ENCODE data around the gene GPC2. TPM values are rescaled to one million over a fixed set of nuclear protein-coding genes. Genes with fewer than 3 reads are reported as not detected.

GPC2 gene
- total RNA-seq, 4 donors from 2014 or later, result 0.57 to 1.4 (median 0.83) TPM; not detected in 1

GRCh38 chr7:100171840-100172239 is 5.3 kb downstream of the GPC2 start:
- no peaks in the 10 kb centered on the region for H3K36me3 ChIP-seq
- intact Hi-C loops (cut with DNase I), result no loop called here
- H3K4me1 ChIP-seq, result peaks cover 27 to 51% (median 27%) of the 10 kb centered on the region in 3 donors
- 10% methylated on average over 2 of the region's 22 CpGs; no CpG with 5 or more reads in 1 of the 2 donors for WGBS, 2 donors
- H3K27me3 ChIP-seq, result peaks cover 0 to 27% (median 0%) of the 10 kb centered on the region in 4 donors
- no peak overlapping the region for H3K27ac ChIP-seq
- peak overlapping the region; percentile 34 to 72 (median 47) for H3K4me3 ChIP-seq
- H3K9me3 ChIP-seq, result no peaks in the 10 kb centered on the region
- no peak for DNase-seq
- TF ChIP-seq POLR2A (IDR thresholded peaks at IDR 0.05), result no peak
- TF ChIP-seq CTCF (IDR thresholded peaks at IDR 0.05), result no peak

- no peak for DNase-seq
- Histone ChIP-seq H3K27ac (no peak overlapping the region), H3K4me1 (peaks cover 25 to 51% (median 27%) of the 10 kb centered on the region in 3 donors), H3K36me3 (no peaks in the 10 kb centered on the region), H3K4me3 (peak overlapping the region; percentile 34 to 72 (median 47)), H3K9me3 (no peaks in the 10 kb centered on the region), H3K27me3 (peaks cover 0 to 27% (median 0%) of the 10 kb centered on the region in 4 donors)
- intact Hi-C loops (cut with DNase I), result no loop called here
- 10 to 71% methylated on average over 1 to 2 of the region's 61 CpGs for WGBS, 2 donors
- TF ChIP-seq POLR2A (IDR thresholded peaks at IDR 0.05) (no peak), CTCF (IDR thresholded peaks at IDR 0.05) (no peak)
These were observed 6.0 kb downstream of the GPC2 start for GRCh38 chr7:100171087-100171681.

GRCh38 chr7:100170101-100170897 is 6.9 kb downstream of the GPC2 start:
- TF ChIP-seq CTCF (IDR thresholded peaks at IDR 0.05), result no peak
- no peak for TF ChIP-seq POLR2A (IDR thresholded peaks at IDR 0.05)
- peaks cover 25 to 50% (median 27%) of the 10 kb centered on the region in 3 donors for H3K4me1 ChIP-seq
- H3K36me3 ChIP-seq, result no peaks in the 10 kb centered on the region
- H3K9me3 ChIP-seq, result no peaks in the 10 kb centered on the region
- DNase-seq, result no peak
- H3K27ac ChIP-seq, result no peak overlapping the region
- 87 to 88% methylated on average over 10 to 11 of the region's 11 CpGs for WGBS, 2 donors
- intact Hi-C loops (cut with DNase I), result no loop called here
- no peak overlapping the region for H3K4me3 ChIP-seq
- peaks cover 0 to 27% (median 0%) of the 10 kb centered on the region in 4 donors for H3K27me3 ChIP-seq

GRCh38 chr7:100169147-100169850 is 7.9 kb downstream of the GPC2 start:
- intact Hi-C loops (cut with DNase I), result no loop called here
- no peak for DNase-seq
- 71% methylated on average over 4 to 6 of the region's 11 CpGs for WGBS, 2 donors

More at GRCh38 chr7:100169147-100169850, 7.9 kb downstream of the GPC2 start:
- Histone ChIP-seq H3K4me3 (no peak overlapping the region), H3K27me3 (peaks cover 0 to 27% (median 0%) of the 10 kb centered on the region in 4 donors), H3K36me3 (no peaks in the 10 kb centered on the region), H3K9me3 (no peaks in the 10 kb centered on the region), H3K27ac (peak overlapping the region in 3 of 4 donors; percentile 75 to 88 (median 87)), H3K4me1 (peaks cover 25 to 50% (median 27%) of the 10 kb centered on the region in 3 donors)
- no peak for TF ChIP-seq POLR2A (IDR thresholded peaks at IDR 0.05)
- no peak for TF ChIP-seq CTCF (IDR thresholded peaks at IDR 0.05)
